GM21576 (cell line): ENCODE measurements around the gene CEP112.

Experiments used
- ATAC-seq: cut with Tn5 transposase; IDR thresholded peaks from one replicate; pipeline ENCODE4 v1.9.1; 2021; ENCODE audit warnings: mild to moderate bottlenecking, moderate library complexity; ENCODE audit not compliant: unreplicated experiment

The CEP112 gene

GRCh38 chr17:65896889-65897288 is 295.0 kb downstream of the CEP112 start:
- ATAC-seq = no peak

- ATAC-seq = no peak
These were observed 296.0 kb downstream of the CEP112 start for GRCh38 chr17:65895969-65896368.

DNA sequence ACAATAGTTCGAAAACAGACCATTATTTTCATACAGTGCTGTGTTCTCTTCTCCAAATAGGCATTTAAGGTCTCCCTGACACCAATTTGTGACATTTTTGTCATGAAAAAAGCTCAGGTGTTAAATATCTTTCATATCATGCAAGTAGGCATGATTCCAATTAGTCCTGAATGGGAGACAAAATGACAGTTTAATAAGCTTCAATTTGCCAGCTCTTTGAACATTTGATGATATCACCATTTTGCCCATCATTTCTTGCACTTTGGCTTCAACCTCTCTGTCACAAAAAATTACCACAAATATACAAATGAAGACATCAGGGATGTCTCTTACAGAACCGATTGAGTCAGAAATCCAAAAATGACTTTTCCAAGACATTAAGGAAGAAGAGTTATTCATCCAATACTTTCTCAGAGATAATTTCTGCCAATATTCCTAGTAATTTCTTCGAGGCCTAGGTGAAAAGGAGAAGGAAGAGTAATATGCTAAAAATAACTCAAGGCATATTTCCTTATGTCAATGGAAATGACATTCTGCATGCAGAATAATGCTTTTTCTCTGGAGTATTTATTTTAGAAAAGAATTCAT is 298.1 kb downstream of the CEP112 start:
- no peak for ATAC-seq

DNA sequence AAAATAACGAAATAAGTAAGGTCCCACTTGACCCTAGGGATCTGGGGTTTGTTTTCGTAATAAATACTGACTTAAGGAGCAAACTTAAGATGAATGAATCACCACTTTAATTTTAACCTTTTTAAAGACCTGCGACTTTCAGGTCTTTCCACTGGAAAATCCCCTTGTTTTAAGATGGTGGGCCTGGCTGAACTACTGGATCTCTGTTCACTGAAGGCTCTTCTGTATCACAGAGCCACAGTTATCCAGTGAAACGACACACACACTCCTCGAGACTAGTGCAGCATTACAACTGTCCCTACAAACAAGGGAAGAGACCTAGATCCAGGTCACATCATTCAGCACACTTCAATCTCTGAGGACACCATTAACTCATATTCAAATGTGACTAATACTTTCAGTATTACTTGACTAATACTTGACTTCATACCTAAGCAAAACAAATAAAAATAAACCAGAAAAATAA is 299.0 kb downstream of the CEP112 start:
- no peak for ATAC-seq

DNA sequence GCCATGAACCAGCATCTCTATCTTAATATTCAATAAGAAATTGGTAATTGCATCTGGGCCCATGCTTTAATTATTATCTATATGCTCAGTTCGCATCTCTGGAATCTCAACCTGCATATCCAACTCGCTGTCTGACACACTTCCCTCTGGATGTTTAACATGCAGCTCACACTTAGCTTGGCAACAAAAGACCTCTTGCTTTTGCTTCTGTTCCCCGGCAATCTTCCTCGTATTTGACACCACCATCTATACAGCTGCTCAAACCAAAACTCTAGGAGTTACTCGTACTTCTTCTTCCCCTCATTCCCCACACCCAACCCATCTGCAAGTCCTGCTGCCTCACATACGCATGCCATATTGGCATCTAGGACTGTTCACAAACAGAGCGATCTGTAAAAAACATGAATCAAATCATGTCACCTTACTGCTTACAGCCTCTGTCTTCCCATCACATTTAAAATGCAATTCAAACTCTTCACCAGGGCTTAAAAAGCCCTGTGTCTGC is 300.6 kb downstream of the CEP112 start:
- no peak for ATAC-seq

DNA sequence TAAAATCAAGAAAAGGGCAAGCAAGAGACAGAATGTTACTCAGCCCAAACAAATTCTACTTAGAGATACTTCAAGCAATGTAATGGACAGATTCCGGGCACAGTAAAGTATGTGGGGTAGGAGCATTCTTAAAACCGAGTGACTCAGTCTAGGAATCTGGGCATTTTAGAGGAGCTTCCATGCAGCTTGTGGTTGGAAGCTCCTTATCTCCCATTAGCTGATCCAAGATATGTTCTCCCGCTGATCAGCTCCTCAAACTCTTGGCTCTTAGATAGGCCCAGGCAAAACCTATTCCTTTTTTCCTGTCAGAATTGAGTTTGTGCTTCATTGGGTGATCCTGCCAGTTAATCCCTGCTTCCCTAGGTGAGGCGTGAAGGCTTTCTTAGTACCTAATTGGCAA is 303.3 kb downstream of the CEP112 start:
- ATAC-seq = no peak

- ATAC-seq = no peak
These were observed 305.4 kb downstream of the CEP112 start for GRCh38 chr17:65886315-65887245.

GRCh38 chr17:65885541-65886312 is 306.2 kb downstream of the CEP112 start:
- ATAC-seq = no peak

DNA sequence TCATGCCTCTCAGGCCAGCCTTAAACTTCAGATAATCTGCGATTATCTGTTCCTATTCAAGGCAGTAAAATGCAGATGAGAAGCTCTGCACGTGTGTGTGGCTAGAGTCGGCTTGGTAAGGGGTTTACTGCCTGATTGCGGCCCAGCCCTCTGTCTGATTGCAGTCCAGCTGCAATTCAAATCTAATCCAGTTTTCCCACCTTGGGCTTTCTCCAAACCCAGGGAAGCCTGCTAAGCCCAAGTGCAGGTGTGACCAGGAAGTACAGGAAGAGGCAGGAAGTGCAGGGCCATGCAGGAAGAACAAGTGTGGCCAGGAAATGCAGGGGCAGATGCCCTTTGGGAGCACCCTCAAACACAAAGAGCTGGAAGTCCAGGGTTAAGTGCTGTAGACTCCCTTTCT is 314.9 kb downstream of the CEP112 start:
- no peak for ATAC-seq

- ATAC-seq = no peak
These were observed 323.1 kb downstream of the CEP112 start for GRCh38 chr17:65868881-65869280.

GRCh38 chr17:65867014-65867413 is 324.9 kb downstream of the CEP112 start:
- no peak for ATAC-seq

- ATAC-seq = no peak
These were observed 326.1 kb downstream of the CEP112 start for GRCh38 chr17:65865715-65866425.

- no peak for ATAC-seq
These were observed 327.5 kb downstream of the CEP112 start for GRCh38 chr17:65864394-65864793.

DNA sequence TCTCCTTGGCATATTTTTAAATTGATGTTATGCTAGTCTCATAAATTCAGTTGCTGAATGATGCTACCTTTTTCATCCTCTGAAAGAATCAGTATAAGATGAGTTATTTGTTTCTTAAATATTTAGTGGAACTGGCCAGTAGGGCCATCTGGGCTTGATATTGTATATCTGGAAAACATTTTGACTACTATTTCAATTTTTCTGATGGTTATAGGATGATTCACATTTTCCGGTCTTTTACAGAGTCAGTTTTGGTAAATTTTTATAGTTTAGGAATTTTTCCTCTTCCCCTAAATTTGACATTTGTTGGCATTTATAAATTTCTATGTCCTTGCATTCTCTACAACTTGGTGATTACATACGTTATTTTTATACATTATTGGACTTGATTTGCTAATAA is 334.2 kb downstream of the CEP112 start:
- no peak for ATAC-seq

DNA sequence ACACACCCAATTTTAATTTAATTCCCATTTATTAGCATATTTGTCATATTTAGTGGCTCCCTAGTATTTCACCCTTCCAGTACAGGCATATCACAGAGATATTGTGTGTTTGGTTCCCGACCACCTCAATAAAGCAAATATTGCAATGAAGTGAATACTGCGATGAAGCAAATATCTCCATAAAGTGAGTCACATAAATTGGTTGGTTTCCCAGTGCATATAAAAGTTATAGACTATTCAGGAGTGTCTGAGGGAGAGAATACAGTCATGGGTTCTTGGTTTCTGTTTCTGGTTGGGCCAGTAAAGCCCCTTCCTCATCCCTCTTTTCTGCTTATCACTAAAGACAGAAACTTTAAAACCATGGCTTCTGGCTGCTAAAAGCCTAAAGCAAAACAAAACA is 335.1 kb downstream of the CEP112 start:
- ATAC-seq = no peak

- ATAC-seq = no peak
These were observed 336.3 kb downstream of the CEP112 start for GRCh38 chr17:65855675-65856074.

GRCh38 chr17:65855245-65855644 is 336.7 kb downstream of the CEP112 start:
- ATAC-seq = no peak

DNA sequence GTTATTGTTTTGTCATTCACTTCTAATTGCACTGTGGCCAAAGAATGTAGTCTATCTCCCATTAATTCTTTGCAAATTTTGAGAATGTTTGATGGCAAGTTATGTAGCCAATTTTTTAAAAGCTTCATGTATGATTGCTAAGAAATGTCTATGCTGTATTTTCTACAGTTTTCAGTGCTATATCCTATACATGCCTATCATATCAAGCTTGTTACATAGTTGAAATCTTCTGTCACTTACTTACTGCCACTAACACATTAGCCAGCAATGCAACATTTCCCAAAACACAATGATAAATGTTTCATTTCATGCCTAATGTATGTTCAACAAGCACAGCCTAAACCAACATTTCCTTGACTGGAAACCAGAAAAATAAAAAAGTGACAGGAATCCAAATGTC is 338.1 kb downstream of the CEP112 start:
- ATAC-seq = no peak

- no peak for ATAC-seq
These were observed 339.0 kb downstream of the CEP112 start for GRCh38 chr17:65852911-65853310.

- ATAC-seq = no peak
These were observed 339.8 kb downstream of the CEP112 start for GRCh38 chr17:65851965-65852736.
